Measurements from ENCODE around the gene PTPRN2.

- no peak for TF ChIP-seq CTCF (IDR thresholded peaks at IDR 0.05)
- TF ChIP-seq EZH2phosphoT487 (IDR thresholded peaks at IDR 0.05; ENCODE audit: borderline replicate concordance, low read depth) = no peak
- no peak for TF ChIP-seq MAX (IDR thresholded peaks at IDR 0.05; ENCODE audit: low read depth)
These were observed 37.3 kb downstream of the PTPRN2 start for GRCh38 chr7:158550394-158550700.
